Measurements from ENCODE around the gene GFOD1.
"Not testable (repeated sequence)": the region's sequence is repeated elsewhere in the genome, so short reads cannot be mapped to it uniquely, and the experiment has no call there.

GFOD1 gene

GRCh38 chr6:13511913-13512717, 24.7 kb upstream of the GFOD1 start:
- Histone ChIP-seq H3K27ac (peak overlapping the region in 1 of 2 donors; percentile 47), H3K4me3 (no peak overlapping the region)
- DNase-seq (ENCODE audit: low spot score) = no peak
- TF ChIP-seq CTCF (IDR thresholded peaks at IDR 0.05) = no peak

- DNase-seq (ENCODE audit: low spot score); H3K27ac ChIP-seq; H3K4me3 ChIP-seq: not testable (repeated sequence)
These were observed 23.8 kb upstream of the GFOD1 start for GRCh38 chr6:13511141-13511571.

- not testable (repeated sequence) for DNase-seq (ENCODE audit: low spot score); H3K4me3 ChIP-seq; H3K27ac ChIP-seq
These were observed 23.0 kb upstream of the GFOD1 start for GRCh38 chr6:13510433-13510832.

GRCh38 chr6:13508711-13509705, 21.6 kb upstream of the GFOD1 start:
- Histone ChIP-seq H3K27ac (peak overlapping the region; percentile 4 to 53), H3K4me3 (peak overlapping the region; percentile 10)
- DNase-seq (ENCODE audit: low spot score) = no peak
- TF ChIP-seq CTCF (IDR thresholded peaks at IDR 0.05) = no peak

GRCh38 chr6:13507306-13507860, 20.0 kb upstream of the GFOD1 start:
- TF ChIP-seq CTCF (IDR thresholded peaks at IDR 0.05) = no peak

GRCh38 chr6:13505345-13505734, 17.9 kb upstream of the GFOD1 start:
- H3K4me3 ChIP-seq = no peak overlapping the region
- no peak for TF ChIP-seq CTCF (IDR thresholded peaks at IDR 0.05)
- DNase-seq (ENCODE audit: low spot score) = peak; percentile 7
- H3K27ac ChIP-seq = no peak overlapping the region

More at GRCh38 chr6:13507306-13507860, 20.0 kb upstream of the GFOD1 start:
- Histone ChIP-seq H3K4me3 (no peak overlapping the region), H3K27ac (no peak overlapping the region)
- no peak for DNase-seq (ENCODE audit: low spot score)

- H3K27ac ChIP-seq = no peak overlapping the region
- DNase-seq (ENCODE audit: low spot score) = no peak
- H3K4me3 ChIP-seq = no peak overlapping the region
- TF ChIP-seq CTCF (IDR thresholded peaks at IDR 0.05) = no peak
These were observed 17.4 kb upstream of the GFOD1 start for GRCh38 chr6:13504611-13505344.
